IgD-negative memory B cell (primary cell): ENCODE measurements around the gene IGHMBP2. TPM values are rescaled to one million over a fixed set of nuclear protein-coding genes. Genes with fewer than 3 reads are reported as not detected.
"Not testable (repeated sequence)": the region's sequence is repeated elsewhere in the genome, so short reads cannot be mapped to it uniquely, and the experiment has no call there.

Experiments used
- H3K27ac Mint-ChIP-seq, 3 donors: one replicate each; pipeline ENCODE4 v1.8.0; 2020 to 2022; ENCODE audit warnings: mild to moderate bottlenecking in 3 of 3, mixed read lengths in 3 of 3, moderate library complexity in 1 of 3
- H3K27me3 Mint-ChIP-seq: one replicate; pipeline ENCODE4 v1.8.0; 2021; ENCODE audit warnings: mixed read lengths
- H3K36me3 Mint-ChIP-seq: one replicate; pipeline ENCODE4 v1.8.0; 2020; ENCODE audit warnings: mild to moderate bottlenecking, mixed read lengths
- H3K4me1 Mint-ChIP-seq, 3 donors: one replicate each; pipeline ENCODE4 v1.8.0; 2020 to 2022; ENCODE audit warnings: mixed read lengths in 3 of 3, mild to moderate bottlenecking in 1 of 3
- H3K4me3 Mint-ChIP-seq, 4 donors: one replicate each; pipeline ENCODE4 v1.8.0; 2020 to 2022; ENCODE audit warnings: mild to moderate bottlenecking in 4 of 4, mixed read lengths in 4 of 4, moderate library complexity in 3 of 4
- H3K9me3 Mint-ChIP-seq, 3 donors: one replicate each; pipeline ENCODE4 v1.8.0; 2020 to 2021; ENCODE audit warnings: mixed read lengths in 3 of 3, mild to moderate bottlenecking in 1 of 3
- polyA plus RNA-seq: library from polyadenylated mRNA; unstranded; fragments of 300-500 nt; fragmentation: Illumina TruSeq; gene quantifications from one replicate; pipeline ENCODE4 v1.2.3, GENCODE V29; 2021

Gene IGHMBP2
- polyA plus RNA-seq, 1 donor from 2014 or later: 11.3 TPM

GRCh38 chr11:68966894-68967780, 63.4 kb downstream of the IGHMBP2 start:
- Mint-ChIP-seq H3K36me3 (peaks cover 1% of the 10 kb centered on the region), H3K4me3 (no peak overlapping the region), H3K9me3 (no peaks in the 10 kb centered on the region), H3K27ac (no peak overlapping the region), H3K4me1 (peaks cover 1 to 5% (median 3%) of the 10 kb centered on the region in 3 donors), H3K27me3 (peaks cover 10% of the 10 kb centered on the region)

GRCh38 chr11:68968306-68969250, 64.9 kb downstream of the IGHMBP2 start:
- H3K4me3 Mint-ChIP-seq: no peak overlapping the region
- peaks cover 1% of the 10 kb centered on the region for H3K36me3 Mint-ChIP-seq
- H3K27me3 Mint-ChIP-seq: peaks cover 7% of the 10 kb centered on the region
- H3K27ac Mint-ChIP-seq: no peak overlapping the region
- H3K4me1 Mint-ChIP-seq: no peaks in the 10 kb centered on the region
- H3K9me3 Mint-ChIP-seq: no peaks in the 10 kb centered on the region

- H3K4me1 Mint-ChIP-seq: no peaks in the 10 kb centered on the region
- no peaks in the 10 kb centered on the region for H3K9me3 Mint-ChIP-seq
- no peak overlapping the region for H3K4me3 Mint-ChIP-seq
- no peak overlapping the region for H3K27ac Mint-ChIP-seq
- H3K27me3 Mint-ChIP-seq: peaks cover 9% of the 10 kb centered on the region
- peaks cover 1% of the 10 kb centered on the region for H3K36me3 Mint-ChIP-seq
These were observed 65.7 kb downstream of the IGHMBP2 start for GRCh38 chr11:68969386-68969785.

GRCh38 chr11:68970921-68971636, 67.4 kb downstream of the IGHMBP2 start:
- Mint-ChIP-seq H3K4me1 (no peaks in the 10 kb centered on the region), H3K9me3 (no peaks in the 10 kb centered on the region), H3K27me3 (peaks cover 6% of the 10 kb centered on the region), H3K27ac (no peak overlapping the region), H3K36me3 (peaks cover 1% of the 10 kb centered on the region), H3K4me3 (no peak overlapping the region)

- no peaks in the 10 kb centered on the region for H3K36me3 Mint-ChIP-seq
- H3K4me1 Mint-ChIP-seq: no peaks in the 10 kb centered on the region
- no peak overlapping the region for H3K27ac Mint-ChIP-seq
- no peak overlapping the region for H3K4me3 Mint-ChIP-seq
- H3K27me3 Mint-ChIP-seq: peaks cover 4% of the 10 kb centered on the region
- H3K9me3 Mint-ChIP-seq: no peaks in the 10 kb centered on the region
These were observed 69.5 kb downstream of the IGHMBP2 start for GRCh38 chr11:68973219-68973618.

GRCh38 chr11:68973706-68974105, 70.0 kb downstream of the IGHMBP2 start:
- not testable (repeated sequence) for H3K27me3 Mint-ChIP-seq, H3K27ac Mint-ChIP-seq, H3K4me1 Mint-ChIP-seq, H3K36me3 Mint-ChIP-seq, H3K9me3 Mint-ChIP-seq
- peak overlapping the region in 1 of 4 donors; percentile 5 for H3K4me3 Mint-ChIP-seq

- Mint-ChIP-seq H3K9me3 (no peaks in the 10 kb centered on the region), H3K4me3 (no peak overlapping the region), H3K27me3 (peaks cover 9% of the 10 kb centered on the region), H3K36me3 (no peaks in the 10 kb centered on the region), H3K27ac (peak overlapping the region in 1 of 3 donors; percentile 31), H3K4me1 (peaks cover 0 to 2% (median 0%) of the 10 kb centered on the region in 3 donors)
These were observed 70.9 kb downstream of the IGHMBP2 start for GRCh38 chr11:68974421-68975194.

GRCh38 chr11:68976095-68976494, 72.4 kb downstream of the IGHMBP2 start:
- Mint-ChIP-seq H3K36me3 (no peaks in the 10 kb centered on the region), H3K9me3 (no peaks in the 10 kb centered on the region), H3K4me1 (peaks cover 0 to 2% (median 0%) of the 10 kb centered on the region in 3 donors), H3K27me3 (peaks cover 9% of the 10 kb centered on the region), H3K4me3 (no peak overlapping the region), H3K27ac (no peak overlapping the region)

GRCh38 chr11:68976563-68976962, 72.9 kb downstream of the IGHMBP2 start:
- peaks cover 9% of the 10 kb centered on the region for H3K27me3 Mint-ChIP-seq
- no peak overlapping the region for H3K4me3 Mint-ChIP-seq
- peak overlapping the region in 1 of 3 donors; percentile 39 for H3K27ac Mint-ChIP-seq
- no peaks in the 10 kb centered on the region for H3K36me3 Mint-ChIP-seq
- peaks cover 0 to 2% (median 0%) of the 10 kb centered on the region in 3 donors for H3K4me1 Mint-ChIP-seq
- H3K9me3 Mint-ChIP-seq: peaks cover under 1 to 2% (median under 1%) of the 10 kb centered on the region in 3 donors

GRCh38 chr11:68977781-68978625, 74.3 kb downstream of the IGHMBP2 start:
- Mint-ChIP-seq H3K4me1 (peaks cover 0 to 2% (median 0%) of the 10 kb centered on the region in 3 donors), H3K27me3 (peaks cover 9% of the 10 kb centered on the region), H3K9me3 (peaks cover 5 to 11% (median 8%) of the 10 kb centered on the region in 3 donors), H3K27ac (no peak overlapping the region), H3K36me3 (peaks cover 4% of the 10 kb centered on the region), H3K4me3 (no peak overlapping the region)

GRCh38 chr11:68978626-68978930, 74.9 kb downstream of the IGHMBP2 start:
- peaks cover 4% of the 10 kb centered on the region for H3K36me3 Mint-ChIP-seq
- H3K27ac Mint-ChIP-seq: no peak overlapping the region
- H3K27me3 Mint-ChIP-seq: peaks cover 9% of the 10 kb centered on the region
- no peak overlapping the region for H3K4me3 Mint-ChIP-seq
- H3K4me1 Mint-ChIP-seq: peaks cover 0 to 2% (median 0%) of the 10 kb centered on the region in 3 donors
- H3K9me3 Mint-ChIP-seq: peaks cover 5 to 11% (median 8%) of the 10 kb centered on the region in 3 donors

- Mint-ChIP-seq H3K4me1 (peaks cover 0 to 2% (median 0%) of the 10 kb centered on the region in 3 donors), H3K4me3 (no peak overlapping the region), H3K9me3 (peaks cover 5 to 11% (median 8%) of the 10 kb centered on the region in 3 donors), H3K27me3 (peaks cover 7% of the 10 kb centered on the region), H3K36me3 (peaks cover 4% of the 10 kb centered on the region), H3K27ac (no peak overlapping the region)
These were observed 75.4 kb downstream of the IGHMBP2 start for GRCh38 chr11:68978931-68979594.
